SK-N-SH (cell line): ENCODE results near the gene NEK7. TPM values are rescaled to one million over a fixed set of nuclear protein-coding genes. Genes with fewer than 3 reads are reported as not detected.

Experiments
- CTCF ChIA-PET: fragments of 300-600, 350-600 bp; formaldehyde crosslinking; extraction: SDS; loops from one replicate; lab custom pipeline; 2021; lab: Yijun Ruan, JAX
- POLR2A ChIA-PET: fragments of 350-600 bp; sonication (Branson Sonifier 250); formaldehyde crosslinking; extraction: SDS; loops from one replicate; lab custom pipeline; 2020; ENCODE audit warnings: antibody characterized with exemption, inconsistent platforms; lab: Yijun Ruan, JAX
- DNase-seq: peaks from one replicate; pipeline ENCODE4 v3.0.0; 2012
- H2AFZ ChIP-seq: fragments of 200-600 bp; sonication (generic); 2 replicates; pipeline ENCODE4 v1.8.1; 2016; ENCODE audit warnings: antibody characterized with exemption, mild to moderate bottlenecking, low read depth
- H3F3A ChIP-seq: fragments of 200-600 bp; sonication (generic); replicated peaks from 2 replicates; pipeline ENCODE3; 2016; ENCODE audit warnings: antibody characterized with exemption, mild to moderate bottlenecking; ENCODE audit not compliant: insufficient read depth
- H3K27ac ChIP-seq, 2 experiments: fragments of 200-500 bp in 1 of 2; fragments of 200-600 bp in 1 of 2; sonication (Bioruptor generic) in 1 of 2; sonication (generic), shearing (Covaris generic) in 1 of 2; 2 replicates each; pipeline versions ENCODE4 v1.5.1 to v1.6.1; 2014 to 2016; ENCODE audit warnings: low read depth in 2 of 2, inconsistent platforms in 1 of 2, low read length in 1 of 2, mild to moderate bottlenecking in 1 of 2, mixed read lengths in 1 of 2
- H3K27me3 ChIP-seq: fragments of 200-600 bp; sonication (generic), shearing (Covaris generic); 2 replicates; pipeline ENCODE4 v1.6.1; 2016; ENCODE audit warnings: mixed run types; ENCODE audit not compliant: insufficient read depth
- H3K36me3 ChIP-seq, 2 experiments: fragments of 200-500 bp in 1 of 2; fragments of 200-600 bp in 1 of 2; sonication (Bioruptor generic) in 1 of 2; sonication (generic) in 1 of 2; replicated peaks in 1 of 2; 2 replicates each; pipeline versions ENCODE3 to v1.5.1; 2014 to 2016; ENCODE audit warnings: low read length in 1 of 2, mild to moderate bottlenecking in 1 of 2; ENCODE audit not compliant: insufficient read depth in 2 of 2, control insufficient read depth in 1 of 2
- H3K4me1 ChIP-seq, 2 experiments: fragments of 200-500 bp in 1 of 2; fragments of 200-600 bp in 1 of 2; sonication (Bioruptor generic) in 1 of 2; sonication (generic), shearing (Covaris generic) in 1 of 2; 2 replicates each; pipeline versions ENCODE4 v1.5.1 to v1.6.1; 2014 to 2016; ENCODE audit warnings: low read depth in 1 of 2, low read length in 1 of 2, mixed run types in 1 of 2; ENCODE audit not compliant: insufficient read depth in 2 of 2, control insufficient read depth in 1 of 2
- H3K4me2 ChIP-seq: fragments of 200-600 bp; sonication (generic), shearing (Covaris generic); 2 replicates; pipeline ENCODE4 v1.6.1; 2017; ENCODE audit warnings: mixed run types
- H3K4me3 ChIP-seq, 2 experiments: fragments of 200-500 bp in 1 of 2; fragments of 200-600 bp in 1 of 2; sonication (Bioruptor generic) in 1 of 2; sonication (generic), shearing (Covaris generic) in 1 of 2; 2 replicates each; pipeline versions ENCODE4 v1.5.1 to v1.8.1; 2014 to 2016; ENCODE audit warnings: low read depth in 2 of 2, inconsistent platforms in 1 of 2, low read length in 1 of 2, mild to moderate bottlenecking in 1 of 2, mixed read lengths in 1 of 2, moderate library complexity in 1 of 2
- H3K79me2 ChIP-seq: fragments of 200-600 bp; sonication (generic); 2 replicates; pipeline ENCODE4 v1.8.1; 2017; ENCODE audit warnings: mild to moderate bottlenecking; ENCODE audit not compliant: insufficient read depth
- H3K9ac ChIP-seq: fragments of 200-600 bp; sonication (generic); 2 replicates; pipeline ENCODE4 v1.6.1; 2017; ENCODE audit warnings: mixed run types
- H3K9me2 ChIP-seq: fragments of 200-600 bp; sonication (generic); 2 replicates; pipeline ENCODE4 v1.6.1; 2017; ENCODE audit warnings: mixed run types
- H3K9me3 ChIP-seq: fragments of 200-600 bp; sonication (generic); 2 replicates; pipeline ENCODE4 v1.6.1; 2017; ENCODE audit warnings: mixed run types, mild to moderate bottlenecking, moderate library complexity
- H4K20me1 ChIP-seq: fragments of 200-600 bp; sonication (generic); 2 replicates; pipeline ENCODE4 v1.6.1; 2017; ENCODE audit warnings: mild to moderate bottlenecking, mixed run types; ENCODE audit not compliant: insufficient read depth
- ELF1 ChIP-seq: IDR thresholded peaks from 2 replicates; pipeline ENCODE4 v1.4.0; 2012
- EZH2phosphoT487 ChIP-seq: fragments of 200-600 bp; sonication (generic); IDR thresholded peaks from 2 replicates; pipeline ENCODE4 v1.6.1; 2017; ENCODE audit warnings: low read depth, mixed run types, mild to moderate bottlenecking, antibody characterized with exemption, moderate library complexity, borderline replicate concordance
- FOSL2 ChIP-seq: IDR thresholded peaks from 2 replicates; pipeline ENCODE4 v1.4.0; 2012; ENCODE audit warnings: low read depth, mild to moderate bottlenecking, moderate library complexity, borderline replicate concordance
- FOXM1 ChIP-seq: IDR thresholded peaks from 2 replicates; pipeline ENCODE4 v1.4.0; 2012; ENCODE audit warnings: low read depth, mild to moderate bottlenecking
- GABPA ChIP-seq: IDR thresholded peaks from 2 replicates; pipeline ENCODE4 v1.4.0; 2012; ENCODE audit warnings: low read depth, mild to moderate bottlenecking
- IRF3 ChIP-seq: fragments of 150-350 bp; IDR thresholded peaks from 2 replicates; pipeline ENCODE4 v1.6.1; 2016; ENCODE audit warnings: mild to moderate bottlenecking, low read depth, low read length
- MAX ChIP-seq: IDR thresholded peaks from 2 replicates; pipeline ENCODE4 v1.4.0; 2012; ENCODE audit warnings: low read depth
- NFIC ChIP-seq: IDR thresholded peaks from 2 replicates; pipeline ENCODE4 v1.4.0; 2012; ENCODE audit warnings: borderline replicate concordance
- PBX3 ChIP-seq: IDR thresholded peaks from 2 replicates; pipeline ENCODE4; 2012
- POLR2AphosphoS5 ChIP-seq: IDR thresholded peaks from 2 replicates; pipeline ENCODE4 v1.6.1; 2012; ENCODE audit warnings: low read depth, low read length
- RAD21 ChIP-seq: IDR thresholded peaks from 2 replicates; pipeline ENCODE4 v1.6.1; 2012; ENCODE audit warnings: mild to moderate bottlenecking, low read length
- TAF1 ChIP-seq: IDR thresholded peaks from 2 replicates; pipeline ENCODE4 v1.6.1; 2012; ENCODE audit warnings: low read depth, mild to moderate bottlenecking, low read length, moderate library complexity, borderline replicate concordance
- USF1 ChIP-seq: IDR thresholded peaks from 2 replicates; pipeline ENCODE4 v1.4.0; 2012; ENCODE audit warnings: low read depth, borderline replicate concordance
- USF2 ChIP-seq: fragments of 150-350 bp; IDR thresholded peaks from 2 replicates; pipeline ENCODE4 v1.6.1; 2017; ENCODE audit warnings: antibody characterized with exemption, low read length, low read depth, borderline replicate concordance
- WGBS: methylation state at CpG from one replicate; pipeline ENCODE4 v1.1.6; 2017; ENCODE audit warnings: low lambda C conversion rate; 5-methylcytosine and 5-hydroxymethylcytosine counted together
- polyA plus RNA-seq, 3 experiments: library from polyadenylated mRNA; depleted of rRNA; stranded (reverse); fragments of >200 nt; gene quantifications; 2 replicates each; pipeline ENCODE4 v1.2.3, GENCODE V29; 2012

Gene NEK7
- polyA plus RNA-seq, 1 of the 3 experiments (the other 2 are of a cell fraction), result 85.8 TPM

GRCh38 chr1:198246337-198246736 is 89.5 kb downstream of the NEK7 start:
- Histone ChIP-seq H3K9ac (no peak overlapping the region), H3K27me3 (no peaks in the 10 kb centered on the region), H3K9me2 (no peaks in the 10 kb centered on the region), H3K27ac (no peak overlapping the region), H3F3A (peaks cover 29% of the 10 kb centered on the region), H3K4me2 (no peak overlapping the region), H3K9me3 (no peaks in the 10 kb centered on the region), H3K4me1 (no peaks in the 10 kb centered on the region; a peak in 3 of 4 replicates), H4K20me1 (0 out of 2 replicates have a peak, but pooled peaks cover 22% of the 10 kb centered on the region), H3K4me3 (no peak overlapping the region), H2AFZ (no peak overlapping the region), H3K79me2 (peaks cover 98% of the 10 kb centered on the region), H3K36me3 (peaks cover 33 to 41% of the 10 kb centered on the region in 2 experiments)
- 95% methylated on average over 7 of the region's 7 CpGs for WGBS
- CTCF ChIA-PET, result no interaction called here
- TF ChIP-seq POLR2AphosphoS5, result no peak
- no peak for TF ChIP-seq FOXM1
- no peak for TF ChIP-seq IRF3
- no peak for TF ChIP-seq FOSL2
- TF ChIP-seq ELF1, result no peak
- TF ChIP-seq USF1, result no peak
- no peak for TF ChIP-seq RAD21
- TF ChIP-seq GABPA, result no peak
- TF ChIP-seq NFIC, result no peak
- TF ChIP-seq USF2, result no peak
- no peak for TF ChIP-seq EZH2phosphoT487
- no peak for TF ChIP-seq PBX3
- TF ChIP-seq TAF1, result no peak
- no peak for TF ChIP-seq MAX
- DNase-seq, result no peak
- POLR2A ChIA-PET, result no interaction called here

- H3K9me2 ChIP-seq, result no peaks in the 10 kb centered on the region
- no peaks in the 10 kb centered on the region for H3K27me3 ChIP-seq
- H3K27ac ChIP-seq, result peak overlapping the region in 1 of 2 experiments; percentile 50
- H3K4me1 ChIP-seq, result peaks cover 6 to 32% of the 10 kb centered on the region in 2 experiments; a peak in 2 of 4 replicates
- TF ChIP-seq POLR2AphosphoS5 (no peak), PBX3 (no peak)
- TF ChIP-seq, all 33 proteins: peak for 0
- Histone ChIP-seq H3K79me2 (peaks cover 97% of the 10 kb centered on the region), H3K36me3 (peaks cover 17 to 41% of the 10 kb centered on the region in 2 experiments), H4K20me1 (no peaks in the 10 kb centered on the region), H3K9ac (no peak overlapping the region), H3K4me2 (peak overlapping the region; percentile 38; the same call in 1 of the 2 replicates), H2AFZ (no peak overlapping the region), H3K4me3 (no peak overlapping the region), H3F3A (peaks cover 55% of the 10 kb centered on the region), H3K9me3 (no peaks in the 10 kb centered on the region)
- 75% methylated on average over 4 of the region's 4 CpGs for WGBS
- POLR2A ChIA-PET, result no interaction called here
- no peak for DNase-seq
- CTCF ChIA-PET, result no interaction called here
Measured at GRCh38 chr1:198253259-198253658, 96.5 kb downstream of the NEK7 start.
